ENCODE measurements around the gene PRKAR2A.
"Not testable (repeated sequence)": the region's sequence is repeated elsewhere in the genome, so short reads cannot be mapped to it uniquely, and the experiment has no call there.

GRCh38 chr3:48733752-48734518 is 113.7 kb downstream of the PRKAR2A start:
- not testable (repeated sequence) for TF ChIP-seq CTCF, POLR2A (IDR thresholded peaks at IDR 0.05)
